ENCODE measurements around the gene SRGAP1.

DNA sequence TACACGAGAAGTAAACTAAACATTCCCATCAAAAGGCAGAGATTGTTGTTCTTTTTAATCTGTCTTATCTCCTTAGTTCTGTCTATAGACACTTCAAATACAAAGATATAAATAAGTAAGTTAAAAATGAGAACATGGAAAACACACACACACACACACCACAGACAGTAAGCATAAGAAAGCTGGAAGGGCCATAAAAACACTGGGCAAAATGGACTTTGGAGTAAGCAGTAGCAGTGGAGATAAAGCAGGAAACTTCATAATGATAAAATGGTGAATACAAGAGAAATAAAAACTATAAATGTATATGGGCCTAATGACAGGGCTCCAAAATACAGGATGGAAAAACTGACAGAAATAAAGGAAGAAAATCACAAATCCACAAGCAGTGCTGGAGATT is 345.0 kb downstream of the SRGAP1 start:
- TF ChIP-seq, protein P1, sequence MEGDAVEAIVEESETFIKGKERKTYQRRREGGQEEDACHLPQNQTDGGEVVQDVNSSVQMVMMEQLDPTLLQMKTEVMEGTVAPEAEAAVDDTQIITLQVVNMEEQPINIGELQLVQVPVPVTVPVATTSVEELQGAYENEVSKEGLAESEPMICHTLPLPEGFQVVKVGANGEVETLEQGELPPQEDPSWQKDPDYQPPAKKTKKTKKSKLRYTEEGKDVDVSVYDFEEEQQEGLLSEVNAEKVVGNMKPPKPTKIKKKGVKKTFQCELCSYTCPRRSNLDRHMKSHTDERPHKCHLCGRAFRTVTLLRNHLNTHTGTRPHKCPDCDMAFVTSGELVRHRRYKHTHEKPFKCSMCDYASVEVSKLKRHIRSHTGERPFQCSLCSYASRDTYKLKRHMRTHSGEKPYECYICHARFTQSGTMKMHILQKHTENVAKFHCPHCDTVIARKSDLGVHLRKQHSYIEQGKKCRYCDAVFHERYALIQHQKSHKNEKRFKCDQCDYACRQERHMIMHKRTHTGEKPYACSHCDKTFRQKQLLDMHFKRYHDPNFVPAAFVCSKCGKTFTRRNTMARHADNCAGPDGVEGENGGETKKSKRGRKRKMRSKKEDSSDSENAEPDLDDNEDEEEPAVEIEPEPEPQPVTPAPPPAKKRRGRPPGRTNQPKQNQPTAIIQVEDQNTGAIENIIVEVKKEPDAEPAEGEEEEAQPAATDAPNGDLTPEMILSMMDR (IDR thresholded peaks at IDR 0.05), result no peak
- no peak for TF ChIP-seq POLR2A (IDR thresholded peaks at IDR 0.05)

All from right lobe of liver (tissue), 4 donors.